GM21447 (cell line): ENCODE results near the gene TNFRSF13B.

Experiments
- ATAC-seq: cut with Tn5 transposase; IDR thresholded peaks from one replicate; pipeline ENCODE4 v1.9.1; 2021; ENCODE audit not compliant: unreplicated experiment

TNFRSF13B gene

GRCh38 chr17:16940116-16940881 lies 31.6 kb downstream of the TNFRSF13B start:
- ATAC-seq: no peak

- no peak for ATAC-seq
These were observed 32.3 kb downstream of the TNFRSF13B start for GRCh38 chr17:16939606-16940115.

- ATAC-seq: no peak
These were observed 32.7 kb downstream of the TNFRSF13B start for GRCh38 chr17:16939208-16939576.

- no peak for ATAC-seq
These were observed 33.3 kb downstream of the TNFRSF13B start for GRCh38 chr17:16938496-16939207.

- no peak for ATAC-seq
These were observed 33.9 kb downstream of the TNFRSF13B start for GRCh38 chr17:16938031-16938430.

GRCh38 chr17:16937431-16937830 lies 34.5 kb downstream of the TNFRSF13B start:
- ATAC-seq: no peak

GRCh38 chr17:16936536-16937310 lies 35.2 kb downstream of the TNFRSF13B start:
- no peak for ATAC-seq

- ATAC-seq: no peak
These were observed 36.1 kb downstream of the TNFRSF13B start for GRCh38 chr17:16935786-16936185.

- no peak for ATAC-seq
These were observed 36.7 kb downstream of the TNFRSF13B start for GRCh38 chr17:16935241-16935663.

GRCh38 chr17:16934836-16935235 lies 37.1 kb downstream of the TNFRSF13B start:
- no peak for ATAC-seq

GRCh38 chr17:16934133-16934795 lies 37.7 kb downstream of the TNFRSF13B start:
- ATAC-seq: no peak

- no peak for ATAC-seq
These were observed 38.4 kb downstream of the TNFRSF13B start for GRCh38 chr17:16933317-16934132.

- ATAC-seq: no peak
These were observed 39.3 kb downstream of the TNFRSF13B start for GRCh38 chr17:16932611-16933010.

- ATAC-seq: no peak
These were observed 39.8 kb downstream of the TNFRSF13B start for GRCh38 chr17:16932156-16932555.

- no peak for ATAC-seq
These were observed 40.4 kb downstream of the TNFRSF13B start for GRCh38 chr17:16931318-16932060.

- no peak for ATAC-seq
These were observed 41.2 kb downstream of the TNFRSF13B start for GRCh38 chr17:16930571-16931317.

GRCh38 chr17:16929757-16930520 lies 42.0 kb downstream of the TNFRSF13B start:
- ATAC-seq: no peak
